ENCODE measurements around the gene GCN1. TPM values are rescaled to one million over a fixed set of nuclear protein-coding genes. Genes with fewer than 3 reads are reported as not detected.

GCN1 gene
- polyA plus RNA-seq, 1 donor (not counting 4 experiments of a cell fraction or from before 2014, with no cell fraction given) = 34.1 TPM

- H3K36me3 ChIP-seq (ENCODE audit: control insufficient read depth in 2 of 2, extremely low read depth in 1 of 2, insufficient read depth in 2 of 2, low read length in 2 of 2) = peaks cover 24 to 34% of the 10 kb centered on the region in 2 experiments
- DNase-seq (ENCODE audit: low read depth, low spot score) (no peak), FAIRE-seq (no peak)
- H3K27me3 ChIP-seq (ENCODE audit: control insufficient read depth, extremely low read depth, insufficient read depth, low read length) = no peaks in the 10 kb centered on the region
- peak overlapping the region; percentile 74 for H3K27ac ChIP-seq (ENCODE audit: control insufficient read depth, insufficient read depth, low read length)
- H3K9ac ChIP-seq (ENCODE audit: control insufficient read depth, extremely low read depth, insufficient read depth, low read length) = peak overlapping the region; percentile 46
- peaks cover 86% of the 10 kb centered on the region for H3K79me2 ChIP-seq (ENCODE audit: control insufficient read depth, insufficient read depth, low read length)
- H3K4me1 ChIP-seq (ENCODE audit: control insufficient read depth, extremely low read depth, insufficient read depth, low read length) = peaks cover 93% of the 10 kb centered on the region
- TF ChIP-seq CTCF (optimal IDR thresholded peaks at IDR 0.05 in 1 of 3, IDR thresholded peaks at IDR 0.05 in 1 of 3, conservative IDR thresholded peaks at IDR 0.05 in 1 of 3; ENCODE audit: extremely low read depth in 1 of 3, insufficient read depth in 2 of 3, low read length in 3 of 3) (peak in 1 of 3 experiments; percentile 17), EZH2 (IDR thresholded peaks at IDR 0.05; ENCODE audit: low read length) (no peak)
- no peaks in the 10 kb centered on the region for H3K9me3 ChIP-seq (ENCODE audit: control insufficient read depth, low read depth, low read length)
- peak overlapping the region; percentile 43 for H3K4me2 ChIP-seq (ENCODE audit: control insufficient read depth, extremely low read depth, insufficient read depth, low read depth, low read length)
- H3K9me1 ChIP-seq (ENCODE audit: control insufficient read depth, extremely low read depth, insufficient read depth, low read length) = peaks cover 16% of the 10 kb centered on the region
- peaks cover 20% of the 10 kb centered on the region for H4K20me1 ChIP-seq (ENCODE audit: control insufficient read depth, extremely low read depth, insufficient read depth, low read length)
- H2AFZ ChIP-seq (ENCODE audit: control insufficient read depth, low read length) = no peak overlapping the region
- peak overlapping the region in 2 of 3 experiments; percentile 9 to 11 for H3K4me3 ChIP-seq (ENCODE audit: control insufficient read depth in 2 of 3, extremely low read depth in 1 of 3, insufficient read depth in 2 of 3, low read depth in 1 of 3, low read length in 3 of 3)
- dilution Hi-C loops (cut with MboI; ENCODE audit: extremely low pct_ligation_motif_present, low sequenced_read_pairs) = no loop called here
Measured at GRCh38 chr12:120235369-120236323, 41.1 kb upstream of the GCN1 start.

- FAIRE-seq (no peak), DNase-seq (ENCODE audit: low read depth, low spot score) (peak; percentile 80)
- Histone ChIP-seq H3K27me3 (ENCODE audit: control insufficient read depth, extremely low read depth, insufficient read depth, low read length) (no peaks in the 10 kb centered on the region), H2AFZ (ENCODE audit: control insufficient read depth, low read length) (no peak overlapping the region), H3K4me2 (ENCODE audit: control insufficient read depth, extremely low read depth, insufficient read depth, low read depth, low read length) (peak overlapping the region; percentile 43), H3K4me3 (ENCODE audit: control insufficient read depth in 2 of 3, extremely low read depth in 1 of 3, insufficient read depth in 2 of 3, low read depth in 1 of 3, low read length in 3 of 3) (peak overlapping the region in 2 of 3 experiments; percentile 9 to 11), H3K36me3 (ENCODE audit: control insufficient read depth in 2 of 2, extremely low read depth in 1 of 2, insufficient read depth in 2 of 2, low read length in 2 of 2) (peaks cover 20 to 31% of the 10 kb centered on the region in 2 experiments), H3K9me3 (ENCODE audit: control insufficient read depth, low read depth, low read length) (no peaks in the 10 kb centered on the region), H3K9me1 (ENCODE audit: control insufficient read depth, extremely low read depth, insufficient read depth, low read length) (peaks cover 14% of the 10 kb centered on the region), H4K20me1 (ENCODE audit: control insufficient read depth, extremely low read depth, insufficient read depth, low read length) (peaks cover 15% of the 10 kb centered on the region), H3K79me2 (ENCODE audit: control insufficient read depth, insufficient read depth, low read length) (peaks cover 83% of the 10 kb centered on the region), H3K4me1 (ENCODE audit: control insufficient read depth, extremely low read depth, insufficient read depth, low read length) (peaks cover 93% of the 10 kb centered on the region), H3K9ac (ENCODE audit: control insufficient read depth, extremely low read depth, insufficient read depth, low read length) (peak overlapping the region; percentile 46), H3K27ac (ENCODE audit: control insufficient read depth, insufficient read depth, low read length) (peak overlapping the region; percentile 74)
- TF ChIP-seq CTCF (optimal IDR thresholded peaks at IDR 0.05 in 1 of 3, IDR thresholded peaks at IDR 0.05 in 1 of 3, conservative IDR thresholded peaks at IDR 0.05 in 1 of 3; ENCODE audit: extremely low read depth in 1 of 3, insufficient read depth in 2 of 3, low read length in 3 of 3) (peak in 2 of 3 experiments; percentile 53 to 63), EZH2 (IDR thresholded peaks at IDR 0.05; ENCODE audit: low read length) (no peak)
- dilution Hi-C loops (cut with MboI; ENCODE audit: extremely low pct_ligation_motif_present, low sequenced_read_pairs) = no loop called here
Measured at GRCh38 chr12:120234643-120235368, 40.3 kb upstream of the GCN1 start.
